HepG2 (cell line): ENCODE results near the gene OR6S1. TPM values are rescaled to one million over a fixed set of nuclear protein-coding genes. Genes with fewer than 3 reads are reported as not detected.
A peak's percentile ranks its signal among the peaks of the same experiment; 100 is the strongest.

Experiments
- ADNP ChIP-seq: sonication (generic); formaldehyde crosslinking; IDR thresholded peaks from 2 replicates; pipeline ENCODE4 v1.4.0; 2020; ENCODE audit warnings: missing genetic modification reagents
- HMGXB4 ChIP-seq, 2 experiments: sonication (generic) in 1 of 2; formaldehyde crosslinking in 1 of 2; IDR thresholded peaks; 2 replicates each; pipeline versions ENCODE4 v1.4.0 to v1.6.1; 2018 to 2020; ENCODE audit warnings: missing genetic modification reagents in 2 of 2, borderline replicate concordance in 1 of 2, low read depth in 1 of 2, mild to moderate bottlenecking in 1 of 2, missing biosample characterization in 1 of 2
- MED1 ChIP-seq: sonication (generic); formaldehyde crosslinking; IDR thresholded peaks from 2 replicates; pipeline ENCODE4 v1.4.0; 2020; ENCODE audit warnings: missing genetic modification reagents
- MXI1 ChIP-seq: IDR thresholded peaks from 3 replicates; pipeline ENCODE4 v1.6.1; 2012; ENCODE audit warnings: low read depth, low read length, inconsistent platforms, borderline replicate concordance
- PATZ1 ChIP-seq: sonication (generic); formaldehyde crosslinking; IDR thresholded peaks from 2 replicates; pipeline ENCODE4 v1.4.0; 2020; ENCODE audit warnings: missing genetic modification reagents
- RFXAP ChIP-seq: sonication (generic); formaldehyde crosslinking; IDR thresholded peaks from 2 replicates; pipeline ENCODE4 v1.4.0; 2020; ENCODE audit warnings: missing genetic modification reagents, borderline replicate concordance
- SMC3 ChIP-seq: IDR thresholded peaks from 2 replicates; pipeline ENCODE4 v1.6.1; 2011; ENCODE audit warnings: low read length, improper control_type of control experiment
- TEAD2 ChIP-seq: sonication (generic); formaldehyde crosslinking; IDR thresholded peaks from 2 replicates; pipeline ENCODE4 v1.9.0; 2021; ENCODE audit warnings: missing genetic modification reagents
- THAP9 ChIP-seq: sonication (generic); formaldehyde crosslinking; IDR thresholded peaks from 2 replicates; pipeline ENCODE4; 2020; ENCODE audit warnings: missing genetic modification reagents, mild to moderate bottlenecking, borderline replicate concordance
- THRA ChIP-seq: sonication (generic); formaldehyde crosslinking; IDR thresholded peaks from 2 replicates; pipeline ENCODE4 v1.4.0; 2020; ENCODE audit warnings: missing genetic modification reagents, borderline replicate concordance
- ZNF253 ChIP-seq: sonication (generic); formaldehyde crosslinking; IDR thresholded peaks from 2 replicates; pipeline ENCODE4 v1.8.0; 2022; ENCODE audit warnings: mild to moderate bottlenecking, missing genetic modification reagents, borderline replicate concordance
- ZNF329 ChIP-seq: sonication (generic); formaldehyde crosslinking; IDR thresholded peaks from 2 replicates; pipeline ENCODE4 v1.9.0; 2021; ENCODE audit warnings: low read depth, mild to moderate bottlenecking, missing genetic modification reagents
- ZNF441 ChIP-seq: sonication (generic); formaldehyde crosslinking; IDR thresholded peaks from 2 replicates; pipeline ENCODE4 v1.7.0; 2021; ENCODE audit warnings: missing genetic modification reagents, borderline replicate concordance
- ZNF460 ChIP-seq: sonication (generic); formaldehyde crosslinking; IDR thresholded peaks from 2 replicates; pipeline ENCODE4 v1.5.1; 2020; ENCODE audit warnings: missing genetic modification reagents, mild to moderate bottlenecking, borderline replicate concordance
- ZNF556 ChIP-seq: sonication (generic); formaldehyde crosslinking; IDR thresholded peaks from 2 replicates; pipeline ENCODE4 v1.4.0; 2020; ENCODE audit warnings: mild to moderate bottlenecking, missing genetic modification reagents, borderline replicate concordance
- ZNF598 ChIP-seq: sonication (generic); formaldehyde crosslinking; IDR thresholded peaks from 2 replicates; pipeline ENCODE4 v1.5.1; 2020; ENCODE audit warnings: mild to moderate bottlenecking, missing genetic modification reagents, borderline replicate concordance
- ZNF800 ChIP-seq: sonication (generic); formaldehyde crosslinking; IDR thresholded peaks from 2 replicates; pipeline ENCODE4 v1.4.0; 2020; ENCODE audit warnings: missing genetic modification reagents
- polyA plus RNA-seq, 8 experiments: library from polyadenylated mRNA; depleted of rRNA in 3 of 8; stranded (reverse) in 7 of 8; unstranded in 1 of 8; fragments of >200 nt; fragmentation: Illumina TruSeq in 4 of 8; extraction: Trizol in 4 of 8; gene quantifications; 2 replicates each; pipeline versions ENCODE4 v1.2.1 to v1.2.3, GENCODE V29; 2011 to 2016; ENCODE audit warnings: low read depth in 4 of 8, missing spikeins in 1 of 8, mixed read lengths in 1 of 8; ENCODE audit not compliant: insufficient read depth in 1 of 8
- total RNA-seq, 5 experiments: library from RNA; depleted of rRNA; stranded (reverse); fragments of >200 nt; fragmentation: Illumina TruSeq; extraction: Trizol; gene quantifications; 2 replicates each; pipeline ENCODE4 v1.2.3, GENCODE V29; 2016; ENCODE audit warnings: low read depth in 1 of 5

OR6S1 gene
- total and polyA plus RNA-seq, 2 of the 13 experiments (the other 11 are each of a cell fraction or from before 2014, with no cell fraction given) = 0.09 TPM; not detected in 1

GRCh38 chr14:20606190-20606901 lies 35.1 kb downstream of the OR6S1 start (continued):
- TF ChIP-seq ZNF441 (CRISPR knock-in tag) (peak; percentile 16; the same call in 1 of the 2 replicates), ZNF598 (CRISPR knock-in tag) (peak; percentile 79; the same call in 1 of the 2 replicates), ZNF253 (CRISPR knock-in tag) (no peak), ZNF556 (CRISPR knock-in tag) (0 out of 2 replicates have a peak, but pooled peaks have one; percentile 53), PATZ1 (CRISPR knock-in tag) (peak; percentile 56), ADNP (0 out of 2 replicates have a peak, but pooled peaks have one; percentile 38), THRA (CRISPR knock-in tag) (peak; percentile 55; the same call in 1 of the 2 replicates), SMC3 (peak; percentile 91), ZNF329 (0 out of 2 replicates have a peak, but pooled peaks have one; percentile 25), ZNF460 (CRISPR knock-in tag) (peak; percentile 80), MXI1 (peak; percentile 53; the same call in 1 of the 3 replicates), HMGXB4 (CRISPR knock-in tag; IDR thresholded peaks at IDR 0.05; ENCODE audit: borderline replicate concordance in 1 of 2, low read depth in 1 of 2) (peak; percentile 76 to 93), ZNF800 (CRISPR knock-in tag) (peak; percentile 82; the same call in 1 of the 2 replicates), RFXAP (CRISPR knock-in tag) (0 out of 2 replicates have a peak, but pooled peaks have one; percentile 29), TEAD2 (CRISPR knock-in tag) (no peak), THAP9 (CRISPR knock-in tag) (peak; percentile 43; the same call in 1 of the 2 replicates), MED1 (CRISPR knock-in tag) (peak; percentile 67)
